Type B pancreatic cell (in vitro differentiated cells): ENCODE results near the gene ARCN1. TPM values are rescaled to one million over a fixed set of nuclear protein-coding genes. Genes with fewer than 3 reads are reported as not detected.

ENCODE experiments used
- DNase-seq: peaks from one replicate; pipeline ENCODE4 v3.0.0; 2021; ENCODE audit warnings: mixed read lengths; ENCODE audit not compliant: unreplicated experiment; ENCODE audit errors: extremely low spot score
- H3K27ac Mint-ChIP-seq: 2 replicates; pipeline ENCODE4 v1.8.0; 2021; ENCODE audit warnings: mild to moderate bottlenecking, mixed read lengths
- H3K27me3 Mint-ChIP-seq: 2 replicates; pipeline ENCODE4 v1.8.0; 2021; ENCODE audit warnings: mixed read lengths
- H3K36me3 Mint-ChIP-seq: 2 replicates; pipeline ENCODE4 v1.8.0; 2021; ENCODE audit warnings: mixed read lengths
- H3K4me1 Mint-ChIP-seq: one replicate; pipeline ENCODE4 v1.8.0; 2021; ENCODE audit warnings: mixed read lengths; ENCODE audit not compliant: unreplicated experiment
- H3K4me3 Mint-ChIP-seq: 2 replicates; pipeline ENCODE4 v1.8.0; 2021; ENCODE audit warnings: mild to moderate bottlenecking, mixed read lengths
- H3K9me3 Mint-ChIP-seq: 2 replicates; pipeline ENCODE4 v1.8.0; 2021; ENCODE audit warnings: mixed read lengths
- total RNA-seq: library from RNA; stranded (reverse); gene quantifications from 2 replicates; pipeline ENCODE4 v1.2.1, GENCODE V29; 2021; ENCODE audit warnings: low replicate concordance
- TF ChIP-seq, protein P1 (sequence below): fragments of 200-600 bp; sonication (generic); conservative IDR thresholded peaks from 2 replicates; pipeline ENCODE4 v1.5.0; 2021; ENCODE audit warnings: antibody characterized with exemption, mild to moderate bottlenecking

ARCN1 gene
- total RNA-seq, 1 donor from 2014 or later = 139 TPM

GRCh38 chr11:118612378-118612777 lies 40.2 kb downstream of the ARCN1 start:
- H3K27me3 Mint-ChIP-seq = peaks cover 31% of the 10 kb centered on the region
- DNase-seq = no peak
- no peak overlapping the region for H3K4me3 Mint-ChIP-seq
- no peaks in the 10 kb centered on the region for H3K9me3 Mint-ChIP-seq
- no peaks in the 10 kb centered on the region for H3K36me3 Mint-ChIP-seq
- peaks cover 37% of the 10 kb centered on the region for H3K4me1 Mint-ChIP-seq
- no peak overlapping the region for H3K27ac Mint-ChIP-seq
- TF ChIP-seq, protein P1, sequence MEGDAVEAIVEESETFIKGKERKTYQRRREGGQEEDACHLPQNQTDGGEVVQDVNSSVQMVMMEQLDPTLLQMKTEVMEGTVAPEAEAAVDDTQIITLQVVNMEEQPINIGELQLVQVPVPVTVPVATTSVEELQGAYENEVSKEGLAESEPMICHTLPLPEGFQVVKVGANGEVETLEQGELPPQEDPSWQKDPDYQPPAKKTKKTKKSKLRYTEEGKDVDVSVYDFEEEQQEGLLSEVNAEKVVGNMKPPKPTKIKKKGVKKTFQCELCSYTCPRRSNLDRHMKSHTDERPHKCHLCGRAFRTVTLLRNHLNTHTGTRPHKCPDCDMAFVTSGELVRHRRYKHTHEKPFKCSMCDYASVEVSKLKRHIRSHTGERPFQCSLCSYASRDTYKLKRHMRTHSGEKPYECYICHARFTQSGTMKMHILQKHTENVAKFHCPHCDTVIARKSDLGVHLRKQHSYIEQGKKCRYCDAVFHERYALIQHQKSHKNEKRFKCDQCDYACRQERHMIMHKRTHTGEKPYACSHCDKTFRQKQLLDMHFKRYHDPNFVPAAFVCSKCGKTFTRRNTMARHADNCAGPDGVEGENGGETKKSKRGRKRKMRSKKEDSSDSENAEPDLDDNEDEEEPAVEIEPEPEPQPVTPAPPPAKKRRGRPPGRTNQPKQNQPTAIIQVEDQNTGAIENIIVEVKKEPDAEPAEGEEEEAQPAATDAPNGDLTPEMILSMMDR = no peak

DNA sequence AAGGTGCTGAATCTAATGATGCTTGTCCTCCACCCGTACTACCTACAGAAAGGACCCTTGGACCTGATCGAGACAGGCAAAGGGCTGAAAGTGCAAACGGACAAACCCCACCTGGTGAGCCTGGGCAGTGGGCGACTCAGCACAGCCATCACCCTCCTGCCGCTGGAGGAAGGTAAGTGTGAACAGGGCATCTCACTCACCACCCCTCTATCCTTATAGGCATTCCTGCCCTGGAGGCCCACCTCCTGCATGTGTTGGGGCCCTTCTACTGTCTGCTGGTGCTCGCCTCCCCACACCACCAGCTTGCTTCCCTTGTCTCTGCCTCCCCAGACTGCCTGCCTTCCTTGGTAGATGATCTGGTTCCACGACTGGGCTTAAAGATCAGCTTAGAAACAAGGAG lies 42.3 kb downstream of the ARCN1 start:
- peaks cover 20% of the 10 kb centered on the region for H3K27me3 Mint-ChIP-seq
- TF ChIP-seq, protein P1 = no peak
- DNase-seq = no peak

DNA sequence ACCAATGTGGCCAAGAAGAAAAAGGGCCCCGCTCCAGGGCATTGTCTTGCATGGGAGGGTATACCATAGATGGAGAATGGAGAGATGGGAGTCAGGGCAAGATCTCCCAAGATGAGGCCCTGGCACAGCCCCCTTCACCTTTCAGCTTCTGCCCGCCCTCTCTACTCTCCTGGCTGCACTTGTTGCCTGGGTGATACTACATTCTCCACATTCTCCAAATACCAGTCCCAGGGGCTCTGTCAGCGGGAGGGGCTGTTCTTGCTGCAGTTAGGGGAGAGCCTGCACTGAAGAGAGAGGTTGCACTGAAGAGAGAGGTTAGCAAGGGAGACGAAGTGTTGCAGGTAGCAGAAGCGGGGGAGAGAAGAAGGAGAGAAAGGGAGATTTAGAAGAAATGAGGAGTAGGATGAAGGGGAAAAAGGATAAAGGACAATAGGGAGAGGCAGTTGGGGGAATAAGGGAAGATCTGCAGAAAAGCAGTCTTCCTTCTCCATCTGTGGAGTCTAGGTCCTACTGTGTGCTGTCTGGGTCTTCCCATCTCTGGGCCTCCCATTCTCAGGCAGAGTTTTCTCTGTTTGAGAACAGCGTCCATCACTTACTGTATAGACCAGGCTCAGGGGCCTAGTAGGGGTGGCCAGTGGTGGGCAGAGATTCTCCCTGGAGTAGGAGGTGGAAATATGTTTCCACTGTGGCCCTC lies 43.2 kb downstream of the ARCN1 start:
- Mint-ChIP-seq H3K36me3 (no peaks in the 10 kb centered on the region), H3K9me3 (no peaks in the 10 kb centered on the region), H3K4me1 (peaks cover 51% of the 10 kb centered on the region), H3K4me3 (peak overlapping the region; percentile 74), H3K27ac (peak overlapping the region; percentile 88), H3K27me3 (peaks cover 14% of the 10 kb centered on the region)
- TF ChIP-seq, protein P1 = no peak
- DNase-seq = no peak

More for the DNA sequence above, 42.3 kb downstream of the ARCN1 start:
- Mint-ChIP-seq H3K9me3 (no peaks in the 10 kb centered on the region), H3K27ac (no peak overlapping the region), H3K4me3 (no peak overlapping the region), H3K36me3 (no peaks in the 10 kb centered on the region), H3K4me1 (peaks cover 46% of the 10 kb centered on the region)

- DNase-seq = no peak
- Mint-ChIP-seq H3K9me3 (no peaks in the 10 kb centered on the region), H3K4me3 (no peak overlapping the region), H3K27me3 (peaks cover 13% of the 10 kb centered on the region), H3K27ac (peak overlapping the region; percentile 88), H3K4me1 (peaks cover 53% of the 10 kb centered on the region), H3K36me3 (no peaks in the 10 kb centered on the region)
- TF ChIP-seq, protein P1 = no peak
These were observed 43.8 kb downstream of the ARCN1 start for GRCh38 chr11:118615976-118616371.

GRCh38 chr11:118618115-118618990 lies 46.1 kb downstream of the ARCN1 start:
- DNase-seq = no peak
- Mint-ChIP-seq H3K9me3 (no peaks in the 10 kb centered on the region), H3K27ac (peak overlapping the region; percentile 60), H3K4me1 (peaks cover 47% of the 10 kb centered on the region), H3K27me3 (peaks cover 2% of the 10 kb centered on the region), H3K36me3 (no peaks in the 10 kb centered on the region), H3K4me3 (peak overlapping the region; percentile 56)
- TF ChIP-seq, protein P1 = no peak
